Skeletal muscle tissue (tissue), 4 donors: ENCODE data around the gene PLCXD1. TPM values are rescaled to one million over a fixed set of nuclear protein-coding genes. Genes with fewer than 3 reads are reported as not detected.
"Not testable (repeated sequence)": the region's sequence is repeated elsewhere in the genome, so short reads cannot be mapped to it uniquely, and the experiment has no call there.

ENCODE experiments used
- H3K27ac ChIP-seq: one replicate; pipeline ENCODE4 v1.7.0; 2013; ENCODE audit warnings: mild to moderate bottlenecking, low read depth, low read length, inconsistent platforms
- H3K27me3 ChIP-seq, 3 donors: one replicate each; pipeline ENCODE4 v1.7.0; 2013; ENCODE audit warnings: low read length in 3 of 3; ENCODE audit not compliant: control insufficient read depth in 3 of 3, insufficient read depth in 3 of 3
- H3K36me3 ChIP-seq, 3 donors: one replicate each; pipeline ENCODE4 v1.7.0; 2013; ENCODE audit warnings: low read length in 3 of 3; ENCODE audit not compliant: control insufficient read depth in 3 of 3, insufficient read depth in 3 of 3
- H3K4me1 ChIP-seq, 3 donors: one replicate each; pipeline ENCODE4 v1.7.0; 2013; ENCODE audit warnings: low read length in 3 of 3, mild to moderate bottlenecking in 3 of 3; ENCODE audit not compliant: control insufficient read depth in 3 of 3, insufficient read depth in 3 of 3
- H3K4me3 ChIP-seq, 3 donors: one replicate each; pipeline ENCODE4 v1.7.0; 2013; ENCODE audit warnings: low read length in 3 of 3
- H3K9ac ChIP-seq, 3 donors: one replicate each; pipeline ENCODE4 v1.7.0; 2013; ENCODE audit warnings: low read length in 3 of 3, mild to moderate bottlenecking in 3 of 3, moderate library complexity in 2 of 3, low read depth in 1 of 3
- H3K9me3 ChIP-seq, 3 donors: one replicate each; pipeline ENCODE4 v1.7.0; 2013; ENCODE audit warnings: low read length in 3 of 3; ENCODE audit not compliant: control insufficient read depth in 3 of 3
- total RNA-seq: library from RNA; depleted of rRNA; stranded (reverse); fragments of >200 nt; gene quantifications from one replicate; pipeline ENCODE4 v1.2.3, GENCODE V29; 2014
- donor health status: Osteomylitis.

Gene PLCXD1
- total RNA-seq: 5.2 TPM

DNA sequence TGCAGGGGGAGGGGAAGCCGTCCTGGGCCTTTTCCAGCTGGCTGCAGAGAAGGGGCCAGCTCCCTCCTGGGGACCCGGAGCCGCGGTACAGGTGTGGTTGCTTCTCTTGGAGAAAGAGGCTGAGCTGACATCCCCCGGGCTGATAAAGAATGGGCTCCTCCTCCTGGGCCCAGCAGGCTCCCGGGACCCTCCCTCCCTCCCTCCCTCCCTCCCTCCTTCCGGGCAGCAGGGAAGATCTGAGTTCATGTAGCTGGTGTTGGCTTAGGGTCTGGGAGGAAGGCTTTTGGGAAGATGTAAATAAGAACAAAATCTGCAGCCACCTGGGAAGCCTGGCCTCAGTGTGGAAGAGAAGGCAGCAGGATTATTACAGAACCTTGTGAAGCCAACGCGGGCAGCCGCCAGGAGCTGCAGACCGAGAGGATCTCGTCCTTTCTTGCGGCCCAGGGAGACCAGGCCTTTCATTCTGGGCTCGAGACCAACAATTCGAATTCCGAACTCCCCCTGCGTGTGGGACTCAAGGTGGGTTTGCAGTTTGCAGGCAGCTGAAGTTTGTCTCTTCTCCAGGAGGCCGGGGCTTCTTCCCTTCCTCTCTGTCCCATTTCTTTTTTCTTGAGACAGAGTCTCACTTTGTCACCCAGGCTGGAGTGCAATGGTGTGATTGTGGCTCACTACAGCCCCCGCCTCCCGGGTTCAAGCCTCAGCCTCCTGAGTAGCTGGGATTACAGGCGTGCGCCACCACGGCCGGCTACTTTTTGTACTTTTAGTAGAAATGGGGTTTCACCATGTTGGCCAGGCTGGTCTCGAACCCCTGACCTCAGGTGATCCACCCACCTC lies at the start of gene PLCXD1:
TSS of gene PLCXD1 (plus strand) at position 216 of the 834 bp plus-strand sequence. CDS start 2,807 bp downstream, outside the sequence.
- Histone ChIP-seq H3K9me3 (no peaks in the 10 kb centered on the region), H3K27me3 (peaks cover 0 to 11% (median 5%) of the 10 kb centered on the region in 3 donors), H3K9ac (peak within 1 kb of the TSS in 1 of 3 donors; percentile 33), H3K27ac (no peak within 1 kb of the TSS), H3K4me3 (peak within 1 kb of the TSS in 1 of 3 donors; percentile 6), H3K36me3 (peaks cover 8 to 11% (median 8%) of the 10 kb centered on the region in 3 donors), H3K4me1 (peaks cover 5 to 9% (median 8%) of the 10 kb centered on the region in 3 donors)

- not testable (repeated sequence) for H3K27ac ChIP-seq, H3K4me3 ChIP-seq, H3K27me3 ChIP-seq, H3K4me1 ChIP-seq, H3K9me3 ChIP-seq, H3K9ac ChIP-seq, H3K36me3 ChIP-seq
Measured at GRCh38 chrX:231637-232277, 49.4 kb upstream of the PLCXD1 start.

GRCh38 chrX:232278-232655 lies 48.9 kb upstream of the PLCXD1 start:
- H3K4me3 ChIP-seq, H3K9ac ChIP-seq, H3K36me3 ChIP-seq, H3K9me3 ChIP-seq, H3K27me3 ChIP-seq, H3K27ac ChIP-seq, H3K4me1 ChIP-seq: not testable (repeated sequence)

DNA sequence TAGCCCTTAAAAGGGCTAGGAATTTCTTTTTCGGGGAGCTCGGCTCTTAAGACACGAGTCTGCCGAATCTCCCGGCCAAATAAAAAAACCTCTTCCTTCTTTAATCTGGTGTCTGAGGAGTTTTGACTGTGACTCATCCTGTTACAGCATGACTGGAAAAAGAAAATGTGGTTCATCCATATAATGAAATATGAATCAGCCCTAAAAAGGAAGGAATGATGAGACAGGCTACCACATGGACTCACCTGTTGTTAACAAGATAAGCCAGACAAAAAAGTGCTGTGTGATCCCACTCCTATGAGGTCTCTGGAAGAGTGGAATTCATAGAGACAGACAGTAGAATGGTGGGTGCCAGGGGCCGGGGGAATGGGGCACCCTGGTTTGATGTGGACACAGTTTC lies 45.0 kb upstream of the PLCXD1 start:
- not testable (repeated sequence) for H3K36me3 ChIP-seq, H3K27ac ChIP-seq, H3K9me3 ChIP-seq, H3K27me3 ChIP-seq, H3K4me1 ChIP-seq, H3K4me3 ChIP-seq, H3K9ac ChIP-seq

- Histone ChIP-seq H3K36me3 (no peaks in the 10 kb centered on the region), H3K9ac (no peak overlapping the region), H3K4me3 (no peak overlapping the region), H3K4me1 (no peaks in the 10 kb centered on the region), H3K27me3 (no peaks in the 10 kb centered on the region), H3K9me3 (peaks cover 0 to 5% (median 0%) of the 10 kb centered on the region in 3 donors), H3K27ac (no peak overlapping the region)
Measured at GRCh38 chrX:250965-251364, 30.2 kb upstream of the PLCXD1 start.

- not testable (repeated sequence) for H3K9ac ChIP-seq, H3K9me3 ChIP-seq, H3K4me1 ChIP-seq, H3K36me3 ChIP-seq, H3K27ac ChIP-seq, H3K27me3 ChIP-seq, H3K4me3 ChIP-seq
Measured at GRCh38 chrX:251396-252243, 29.6 kb upstream of the PLCXD1 start.

- Histone ChIP-seq H3K4me1 (no peaks in the 10 kb centered on the region), H3K27me3 (no peaks in the 10 kb centered on the region)
Measured at GRCh38 chrX:252244-252956, 28.8 kb upstream of the PLCXD1 start.

GRCh38 chrX:252957-253291 lies 28.3 kb upstream of the PLCXD1 start:
- no peak overlapping the region for H3K4me3 ChIP-seq

More at GRCh38 chrX:252244-252956, 28.8 kb upstream of the PLCXD1 start:
- H3K9me3 ChIP-seq: peaks cover 0 to 5% (median 0%) of the 10 kb centered on the region in 3 donors
- H3K36me3 ChIP-seq: no peaks in the 10 kb centered on the region
- no peak overlapping the region for H3K27ac ChIP-seq
- H3K9ac ChIP-seq: no peak overlapping the region
- no peak overlapping the region for H3K4me3 ChIP-seq

GRCh38 chrX:253451-254297 lies 27.5 kb upstream of the PLCXD1 start:
- no peak overlapping the region for H3K4me3 ChIP-seq
- peaks cover 2 to 8% (median 4%) of the 10 kb centered on the region in 3 donors for H3K27me3 ChIP-seq
- no peak overlapping the region for H3K27ac ChIP-seq
- no peaks in the 10 kb centered on the region for H3K36me3 ChIP-seq
- H3K9me3 ChIP-seq: peaks cover 0 to 5% (median 0%) of the 10 kb centered on the region in 3 donors
- H3K4me1 ChIP-seq: no peaks in the 10 kb centered on the region
- no peak overlapping the region for H3K9ac ChIP-seq

More at GRCh38 chrX:252957-253291, 28.3 kb upstream of the PLCXD1 start:
- no peak overlapping the region for H3K27ac ChIP-seq
- no peaks in the 10 kb centered on the region for H3K36me3 ChIP-seq
- H3K9ac ChIP-seq: no peak overlapping the region
- H3K4me1 ChIP-seq: no peaks in the 10 kb centered on the region
- peaks cover 0 to 5% (median 0%) of the 10 kb centered on the region in 3 donors for H3K9me3 ChIP-seq
- peaks cover 0 to under 1% (median 0%) of the 10 kb centered on the region in 3 donors for H3K27me3 ChIP-seq
